Activated gamma-delta T cell (primary cell): Measurements from ENCODE around the gene GPRC5C.
"Not testable (repeated sequence)": the region's sequence is repeated elsewhere in the genome, so short reads cannot be mapped to it uniquely, and the experiment has no call there.

Experiments
- DNase-seq: peaks from one replicate; lab custom pipeline; 2025; lab: John Stamatoyannopoulos, UW
- total RNA-seq, 2 donors: gene quantifications; one replicate each; lab custom pipeline; 2026; lab: John Stamatoyannopoulos, UW

The GPRC5C gene
- total RNA-seq: 0.22 to 0.36 reads per million in 2 donors

GRCh38 chr17:74431568-74432423 lies at the start of gene GPRC5C:
TSS of gene GPRC5C (plus strand) at chr17:74432088. CDS start at chr17:74439777, 7,689 bp downstream.
- peak; percentile 24 for DNase-seq

GRCh38 chr17:74383141-74383540 lies 48.7 kb upstream of the GPRC5C start:
- no peak for DNase-seq

- DNase-seq: no peak
These were observed 46.7 kb upstream of the GPRC5C start for GRCh38 chr17:74385201-74385600.

DNA sequence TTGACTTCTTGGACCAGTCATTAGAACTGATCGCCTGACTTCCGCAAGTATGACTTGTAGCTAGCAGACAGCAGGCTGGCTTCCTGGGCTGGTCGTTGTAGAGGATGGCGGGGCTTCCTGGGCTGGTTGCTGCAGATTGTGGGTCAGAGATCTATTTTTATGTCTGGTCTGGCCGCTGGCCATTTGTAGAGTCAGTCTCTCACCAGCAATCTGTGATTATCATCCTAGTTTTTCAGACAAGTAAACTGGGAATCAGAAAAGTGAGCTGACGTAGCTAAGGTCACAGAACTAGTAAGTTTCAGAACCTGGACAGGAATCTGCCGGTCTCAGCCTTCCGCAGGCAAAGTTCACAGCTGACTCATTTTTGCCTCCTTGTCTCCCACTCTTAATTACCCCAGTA lies 45.5 kb upstream of the GPRC5C start:
- no peak for DNase-seq

DNA sequence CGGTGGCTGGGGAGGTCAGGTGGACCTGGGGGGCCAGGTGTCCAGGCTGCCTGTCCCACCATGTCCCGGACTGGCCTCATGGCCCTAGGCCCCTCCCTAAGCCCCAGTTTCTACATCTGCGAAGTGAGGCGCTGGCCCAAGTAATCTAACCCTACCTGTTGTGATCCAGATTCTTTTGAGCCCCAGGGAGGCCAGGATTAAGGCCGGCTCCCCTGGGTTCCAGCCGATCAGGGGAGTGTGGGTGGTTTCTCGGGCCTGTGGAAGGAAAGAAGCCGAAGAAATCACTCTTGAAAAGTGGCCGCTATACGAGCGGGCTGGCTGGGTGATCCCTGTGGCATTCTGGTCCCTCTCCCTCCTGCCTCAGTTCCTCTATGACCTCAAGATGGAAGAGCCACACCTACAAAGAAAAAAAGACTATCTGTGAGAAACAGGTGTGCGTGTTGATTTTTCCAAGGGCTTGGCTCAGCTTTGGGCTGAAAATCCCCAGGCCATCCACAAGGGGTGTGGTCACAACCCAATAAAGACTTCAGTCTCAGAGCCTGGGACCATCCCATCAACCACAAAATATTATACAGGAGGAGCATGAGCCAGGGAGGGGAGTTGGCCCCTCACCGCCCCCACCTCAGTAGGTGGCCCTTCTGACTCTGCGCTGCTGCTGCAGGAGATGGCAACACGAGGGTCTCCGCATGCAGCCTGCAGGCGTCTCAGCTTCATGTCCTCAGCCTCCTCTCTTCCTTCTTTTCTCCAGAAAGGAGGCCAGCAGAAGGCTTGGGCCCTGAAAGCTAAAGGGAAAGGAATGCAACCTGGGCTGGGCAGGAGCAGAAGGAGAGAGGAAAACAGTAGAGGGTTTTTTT lies 44.3 kb upstream of the GPRC5C start:
- no peak for DNase-seq

- DNase-seq: no peak
These were observed 42.7 kb upstream of the GPRC5C start for GRCh38 chr17:74389084-74389753.

- DNase-seq: no peak
These were observed 41.8 kb upstream of the GPRC5C start for GRCh38 chr17:74389937-74390679.

- no peak for DNase-seq
These were observed 40.9 kb upstream of the GPRC5C start for GRCh38 chr17:74390680-74391653.

- no peak for DNase-seq
These were observed 40.1 kb upstream of the GPRC5C start for GRCh38 chr17:74391771-74392170.

DNA sequence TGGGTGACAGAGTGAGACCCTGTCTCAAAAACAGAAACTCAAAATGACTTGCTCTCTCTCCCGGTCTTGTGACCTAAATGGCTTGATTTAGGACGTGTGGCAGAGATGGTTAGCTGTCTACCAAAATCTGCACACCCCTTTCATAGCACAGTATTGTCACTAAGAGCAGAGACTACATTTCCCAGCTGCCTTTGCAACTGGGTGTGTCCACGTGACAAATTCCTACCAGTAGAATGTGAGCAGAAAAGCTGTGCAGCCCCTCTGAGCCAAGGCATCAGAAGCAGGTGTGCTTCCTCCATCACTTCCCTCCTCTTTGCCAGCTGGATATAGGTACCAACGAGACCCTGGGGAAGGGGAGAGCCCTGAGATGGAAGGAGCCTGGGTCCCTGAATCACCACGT lies 39.0 kb upstream of the GPRC5C start:
- no peak for DNase-seq

- DNase-seq: no peak
These were observed 38.4 kb upstream of the GPRC5C start for GRCh38 chr17:74393346-74393942.

GRCh38 chr17:74394275-74394950 lies 37.5 kb upstream of the GPRC5C start:
- no peak for DNase-seq

- no peak for DNase-seq
These were observed 36.9 kb upstream of the GPRC5C start for GRCh38 chr17:74394977-74395376.

DNA sequence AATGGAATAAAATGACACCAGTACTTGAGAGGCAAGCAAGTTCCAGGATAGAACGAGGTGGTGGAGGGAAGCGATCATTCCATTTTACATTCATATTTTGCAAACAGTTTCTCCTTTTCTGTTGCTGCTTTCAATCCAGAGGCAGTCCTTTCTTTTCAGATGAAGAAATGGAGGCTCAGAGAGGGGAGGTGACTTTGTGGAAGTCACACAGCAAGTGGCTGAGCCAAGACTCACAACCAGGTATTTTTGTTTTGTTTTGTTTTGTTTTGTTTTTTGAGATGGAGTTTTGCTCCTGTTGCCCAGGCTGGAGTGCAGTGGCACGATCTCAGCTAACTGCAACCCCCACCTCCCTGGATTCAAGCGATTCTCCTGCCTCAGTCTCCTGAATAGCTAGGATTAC lies 35.3 kb upstream of the GPRC5C start:
- DNase-seq: no peak

GRCh38 chr17:74402048-74402447 lies 29.8 kb upstream of the GPRC5C start:
- no peak for DNase-seq

- DNase-seq: no peak
These were observed 28.3 kb upstream of the GPRC5C start for GRCh38 chr17:74403512-74404137.

DNA sequence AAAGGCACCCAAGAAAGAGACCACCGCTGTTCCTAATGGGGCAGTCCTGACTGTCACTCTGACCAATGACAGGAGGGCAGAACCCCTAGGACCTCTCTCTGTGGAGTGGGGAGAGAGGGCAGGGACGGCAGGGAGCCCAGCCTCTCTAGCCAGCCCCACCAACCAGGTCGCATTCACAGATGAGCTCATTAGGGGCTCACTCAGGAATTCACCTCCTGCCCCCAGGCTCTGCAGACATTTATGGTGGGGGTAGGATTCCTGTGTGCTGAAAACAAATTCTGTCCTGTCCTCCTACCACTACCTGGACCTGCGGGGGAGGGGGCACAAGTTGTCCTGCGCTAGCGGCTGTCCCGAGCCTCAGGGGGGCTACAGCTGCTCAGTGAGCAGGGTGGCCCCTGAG lies 27.7 kb upstream of the GPRC5C start:
- DNase-seq: no peak

GRCh38 chr17:74404789-74405188 lies 27.1 kb upstream of the GPRC5C start:
- DNase-seq: no peak

- DNase-seq: not testable (repeated sequence)
These were observed 26.6 kb upstream of the GPRC5C start for GRCh38 chr17:74405311-74405710.
